HCT116 (cell line): ENCODE results near the gene GASK1A. TPM values are rescaled to one million over a fixed set of nuclear protein-coding genes. Genes with fewer than 3 reads are reported as not detected.

Experiments used
- ATAC-seq: fragments of 200-7000 bp; cut with Tn5 transposase; 2 replicates; pipeline ENCODE4 v1.9.1; 2020; ENCODE audit warnings: mild to moderate bottlenecking, moderate library complexity
- BruUV-seq: library from RNA; stranded (reverse); fragments of 400-500 nt; replicated peaks from 2 replicates; lab custom pipeline; 2021; lab: Mats Ljungman, UMichigan
- CTCF ChIA-PET: fragments of 300-600 bp; sonication (Branson Sonifier 250); formaldehyde crosslinking; loops from one replicate; lab custom pipeline; 2021; ENCODE audit warnings: antibody characterized with exemption; lab: Charles Lee
- POLR2A ChIA-PET: fragments of 300-600, 350-600 bp; sonication (Branson Sonifier 250); formaldehyde crosslinking; loops from one replicate; lab custom pipeline; 2021; ENCODE audit warnings: antibody characterized with exemption; lab: Charles Lee
- RAD21 ChIA-PET, 2 experiments: fragments of 300-600 bp; sonication (Branson Sonifier 250); formaldehyde crosslinking; loops; one replicate each; lab custom pipeline; 2023; ENCODE audit warnings: low total read pairs in 2 of 2; ENCODE audit not compliant: uncharacterized antibody in 2 of 2, unreplicated experiment in 2 of 2, low non-redundant PET in 1 of 2; lab: Charles Lee
- DNase-seq: peaks from one replicate; pipeline ENCODE4 v3.0.0-alpha.2; 2010; ENCODE audit warnings: low read depth, low spot score
- H2AFZ ChIP-seq: fragments of 200-600 bp; shearing (Covaris generic), sonication (generic); 2 replicates; pipeline ENCODE4 v1.6.1; 2017; ENCODE audit warnings: low read depth, mixed run types, mixed read lengths, antibody characterized with exemption, low read length; ENCODE audit not compliant: poor library complexity, severe bottlenecking
- H3K27ac ChIP-seq: 2 replicates; pipeline ENCODE4 v1.5.1; 2012; ENCODE audit warnings: low read depth, low read length
- H3K27me3 ChIP-seq: fragments of 200-600 bp; sonication (generic); 2 replicates; pipeline ENCODE4 v1.6.1; 2016; ENCODE audit warnings: mixed run types, low read length, mixed read lengths; ENCODE audit not compliant: insufficient read depth
- H3K36me3 ChIP-seq, 2 experiments: fragments of 200-500 bp in 1 of 2; fragments of 200-600 bp in 1 of 2; sonication (Bioruptor generic) in 1 of 2; sonication (generic) in 1 of 2; 2 replicates each; pipeline versions ENCODE4 v1.5.1 to v1.6.1; 2014 to 2016; ENCODE audit warnings: low read length in 2 of 2, inconsistent platforms in 1 of 2, mixed read lengths in 1 of 2, mixed run types in 1 of 2; ENCODE audit not compliant: insufficient read depth in 2 of 2, control insufficient read depth in 1 of 2
- H3K4me1 ChIP-seq, 2 experiments: fragments of 200-600 bp in 1 of 2; sonication (generic) in 1 of 2; 2 replicates each; pipeline versions ENCODE4 v1.5.1 to v1.6.1; 2012 to 2017; ENCODE audit warnings: low read length in 2 of 2, inconsistent platforms in 1 of 2, mild to moderate bottlenecking in 1 of 2, mixed read lengths in 1 of 2, mixed run types in 1 of 2, moderate library complexity in 1 of 2; ENCODE audit not compliant: insufficient read depth in 2 of 2, control insufficient read depth in 1 of 2
- H3K4me2 ChIP-seq: fragments of 200-600 bp; sonication (generic); 2 replicates; pipeline ENCODE4 v1.6.1; 2017; ENCODE audit warnings: mixed run types, low read length, mixed read lengths
- H3K4me3 ChIP-seq, 2 experiments: fragments of 200-600 bp in 1 of 2; sonication (generic) in 1 of 2; replicated peaks in 1 of 2; 2 replicates each; pipeline ENCODE4 v1.5.1; 2011 to 2016; ENCODE audit warnings: low read length in 2 of 2, control low read depth in 1 of 2, low read depth in 1 of 2, mild to moderate bottlenecking in 1 of 2, mixed read lengths in 1 of 2, mixed run types in 1 of 2
- H3K79me2 ChIP-seq: fragments of 200-600 bp; sonication (generic); 2 replicates; pipeline ENCODE4 v1.6.1; 2017; ENCODE audit warnings: mild to moderate bottlenecking, mixed run types, low read length, moderate library complexity, mixed read lengths; ENCODE audit not compliant: insufficient read depth
- H3K9ac ChIP-seq: fragments of 200-600 bp; sonication (generic); 2 replicates; pipeline ENCODE4 v1.6.1; 2016; ENCODE audit warnings: low read length, mixed read lengths
- H3K9me2 ChIP-seq: fragments of 200-600 bp; sonication (generic), shearing (Covaris generic); 2 replicates; pipeline ENCODE4 v1.6.1; 2017; ENCODE audit warnings: mixed run types, mild to moderate bottlenecking, moderate library complexity; ENCODE audit not compliant: insufficient read depth
- H3K9me3 ChIP-seq, 2 experiments: fragments of 200-500 bp in 1 of 2; fragments of 200-600 bp in 1 of 2; sonication (Bioruptor generic) in 1 of 2; sonication (generic) in 1 of 2; 2 replicates each; pipeline ENCODE4 v1.6.1; 2014 to 2017; ENCODE audit warnings: low read length in 2 of 2, mixed read lengths in 2 of 2, inconsistent platforms in 1 of 2, low read depth in 1 of 2, mild to moderate bottlenecking in 1 of 2, mixed run types in 1 of 2, moderate library complexity in 1 of 2; ENCODE audit not compliant: control insufficient read depth in 1 of 2, insufficient read depth in 1 of 2
- H4K20me1 ChIP-seq: fragments of 200-600 bp; sonication (generic), shearing (Covaris generic); 2 replicates; pipeline ENCODE4 v1.6.1; 2017; ENCODE audit warnings: mixed run types, mild to moderate bottlenecking, moderate library complexity; ENCODE audit not compliant: insufficient read depth
- ATF3 ChIP-seq: IDR thresholded peaks from 2 replicates; pipeline ENCODE4 v1.6.1; 2012
- CBX3 ChIP-seq: IDR thresholded peaks from 2 replicates; pipeline ENCODE4 v1.6.1; 2012; ENCODE audit warnings: low read depth
- FOSL1 ChIP-seq: IDR thresholded peaks from 2 replicates; pipeline ENCODE4 v1.6.1; 2012; ENCODE audit warnings: low read depth
- JUND ChIP-seq: IDR thresholded peaks from 2 replicates; pipeline ENCODE4 v1.6.1; 2012
- MAX ChIP-seq: IDR thresholded peaks from 2 replicates; pipeline ENCODE4 v1.6.1; 2012
- REST ChIP-seq: IDR thresholded peaks from 2 replicates; pipeline ENCODE4 v1.6.1; 2012; ENCODE audit warnings: low read depth
- SP1 ChIP-seq: IDR thresholded peaks from 2 replicates; pipeline ENCODE4 v1.6.1; 2012; ENCODE audit warnings: low read depth
- TCF7L2 ChIP-seq: IDR thresholded peaks from 2 replicates; pipeline ENCODE4 v1.7.0; 2011; ENCODE audit warnings: borderline replicate concordance, inconsistent platforms; ENCODE audit not compliant: insufficient read depth, insufficient read length; ENCODE audit errors: extremely low read depth
- ZBTB33 ChIP-seq: IDR thresholded peaks from 2 replicates; pipeline ENCODE4 v1.6.1; 2011; ENCODE audit warnings: mild to moderate bottlenecking, low read length, moderate library complexity; ENCODE audit not compliant: insufficient replicate concordance; ENCODE audit errors: extremely low read depth
- intact Hi-C: fragments of 100-400 bp; cut with micrococcal nuclease; formaldehyde crosslinking; loops from 2 replicates; pipeline ENCODE4 v1.10.0; 2022
- total RNA-seq: library from RNA; stranded (reverse); gene quantifications from one replicate; pipeline ENCODE4 v1.2.1, GENCODE V29; 2021; ENCODE audit not compliant: unreplicated experiment

Gene GASK1A
- total RNA-seq, 1 experiment from 2014 or later: 1.0 TPM

- no peak for TF ChIP-seq ZBTB33
- no peak for TF ChIP-seq MAX
- TF ChIP-seq JUND: no peak
Observed at GRCh38 chr3:43093974-43094373, 114.9 kb downstream of the GASK1A start (continued).

DNA sequence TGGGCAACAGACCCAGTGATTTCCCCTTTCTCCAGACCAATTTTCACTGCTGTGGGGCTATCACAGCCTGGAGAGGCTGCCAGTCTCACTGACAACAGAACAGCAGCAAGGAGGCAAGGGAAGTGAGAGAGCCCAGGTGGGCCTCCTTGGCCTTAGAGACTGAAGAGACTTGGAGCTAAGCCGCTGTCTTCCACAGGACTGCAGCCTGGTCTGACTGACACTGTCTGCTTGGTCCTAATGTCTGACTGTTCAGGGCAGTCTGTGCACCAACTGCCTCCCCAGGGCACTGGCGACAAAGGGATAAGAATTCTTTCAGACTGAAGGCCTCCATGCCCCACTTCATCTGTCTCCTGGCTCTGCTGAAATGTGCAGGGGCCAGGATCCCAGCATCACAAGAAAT lies 115.3 kb downstream of the GASK1A start:
- no peak overlapping the region for H3K4me2 ChIP-seq
- CTCF ChIA-PET: no interaction called here
- H3K9ac ChIP-seq: no peak overlapping the region
- H2AFZ ChIP-seq: no peak overlapping the region
- ATAC-seq (no peak), DNase-seq (no peak)
- intact Hi-C loops: no loop called here
- no peaks in the 10 kb centered on the region for H3K27me3 ChIP-seq
- H4K20me1 ChIP-seq: no peaks in the 10 kb centered on the region
- no peaks in the 10 kb centered on the region for H3K4me1 ChIP-seq
- H3K9me2 ChIP-seq: no peaks in the 10 kb centered on the region
- H3K79me2 ChIP-seq: peaks cover 68% of the 10 kb centered on the region
- H3K9me3 ChIP-seq: no peaks in the 10 kb centered on the region
- POLR2A ChIA-PET: no interaction called here
- no peaks in the 10 kb centered on the region for H3K36me3 ChIP-seq
- TF ChIP-seq CBX3: no peak
- TF ChIP-seq TCF7L2: no peak
- TF ChIP-seq REST: no peak
- TF ChIP-seq ATF3: no peak
- TF ChIP-seq FOSL1: no peak
- TF ChIP-seq SP1: no peak
- RAD21 ChIA-PET: no interaction called here
- H3K4me3 ChIP-seq: no peak overlapping the region
- BruUV-seq: no TSS peak
- H3K27ac ChIP-seq: no peak overlapping the region
